Keratinocyte (primary cell): ENCODE results near the gene PEPD. TPM values are rescaled to one million over a fixed set of nuclear protein-coding genes. Genes with fewer than 3 reads are reported as not detected.
"Not testable (repeated sequence)": the region's sequence is repeated elsewhere in the genome, so short reads cannot be mapped to it uniquely, and the experiment has no call there.

Source experiments
- DNase-seq: peaks from one replicate; pipeline ENCODE4 v3.0.0-alpha.2; 2011; ENCODE audit warnings: low read depth, missing footprints, low spot score
- FAIRE-seq: peaks from 2 replicates; lab custom pipeline; 2011; peaks lifted over from hg19 to GRCh38; lab: Jason Lieb, UNC
- H2AFZ ChIP-seq: 2 replicates; pipeline ENCODE4 v1.6.0; 2012; ENCODE audit warnings: low read length, control low read depth, inconsistent platforms; ENCODE audit not compliant: control insufficient read depth
- H3K27ac ChIP-seq: 2 replicates; pipeline ENCODE4 v1.5.1; 2011; ENCODE audit warnings: low read length; ENCODE audit not compliant: control insufficient read depth, insufficient read depth
- H3K27me3 ChIP-seq: 3 replicates; pipeline ENCODE4 v1.6.0; 2011; ENCODE audit warnings: low read length; ENCODE audit not compliant: control insufficient read depth, insufficient read depth; ENCODE audit errors: extremely low read depth
- H3K36me3 ChIP-seq, 2 experiments: 2 replicates in 1 of 2; 3 replicates in 1 of 2; pipeline ENCODE4 v1.5.1; 2011; ENCODE audit warnings: low read length in 2 of 2, mild to moderate bottlenecking in 1 of 2; ENCODE audit not compliant: control insufficient read depth in 2 of 2, insufficient read depth in 2 of 2; ENCODE audit errors: extremely low read depth in 1 of 2
- H3K4me1 ChIP-seq: 3 replicates; pipeline ENCODE4 v1.5.1; 2011; ENCODE audit warnings: low read length; ENCODE audit not compliant: control insufficient read depth, insufficient read depth; ENCODE audit errors: extremely low read depth
- H3K4me2 ChIP-seq: 3 replicates; pipeline ENCODE4 v1.6.0; 2011; ENCODE audit warnings: low read depth, low read length; ENCODE audit not compliant: control insufficient read depth, insufficient read depth; ENCODE audit errors: extremely low read depth
- H3K4me3 ChIP-seq, 3 experiments: fragments of 200-600 bp in 1 of 3; sonication (generic) in 1 of 3; 2 replicates in 2 of 3; 3 replicates in 1 of 3; pipeline ENCODE4 v1.5.1; 2011 to 2016; ENCODE audit warnings: low read length in 3 of 3, mild to moderate bottlenecking in 3 of 3, control low read depth in 2 of 3, inconsistent platforms in 1 of 3, low read depth in 1 of 3, mixed read lengths in 1 of 3, mixed run types in 1 of 3, moderate library complexity in 1 of 3; ENCODE audit not compliant: control insufficient read depth in 2 of 3, insufficient read depth in 2 of 3; ENCODE audit errors: extremely low read depth in 1 of 3
- H3K79me2 ChIP-seq: 2 replicates; pipeline ENCODE4 v1.6.0; 2012; ENCODE audit warnings: low read length; ENCODE audit not compliant: control insufficient read depth, insufficient read depth
- H3K9ac ChIP-seq: 3 replicates; pipeline ENCODE4 v1.6.0; 2011; ENCODE audit warnings: low read length; ENCODE audit not compliant: control insufficient read depth, insufficient read depth; ENCODE audit errors: extremely low read depth
- H3K9me1 ChIP-seq: 3 replicates; pipeline ENCODE4 v1.6.0; 2011; ENCODE audit warnings: low read length; ENCODE audit not compliant: control insufficient read depth, insufficient read depth; ENCODE audit errors: extremely low read depth
- H3K9me3 ChIP-seq: 2 replicates; pipeline ENCODE4 v1.5.1; 2012; ENCODE audit warnings: low read depth, low read length; ENCODE audit not compliant: control insufficient read depth
- H4K20me1 ChIP-seq: 3 replicates; pipeline ENCODE4 v1.6.0; 2011; ENCODE audit warnings: low read length; ENCODE audit not compliant: control insufficient read depth, insufficient read depth; ENCODE audit errors: extremely low read depth
- EZH2 ChIP-seq: IDR thresholded peaks from one replicate; pipeline ENCODE4 v1.6.1; 2012; ENCODE audit warnings: inconsistent platforms, mild to moderate bottlenecking, low read length, moderate library complexity
- dilution Hi-C: fragments of 300-500 bp; cut with MboI; formaldehyde crosslinking; loops from one replicate; pipeline ENCODE4 v1.7.0; 2020; ENCODE audit warnings: low sequenced_read_pairs; ENCODE audit not compliant: extremely low pct_ligation_motif_present
- polyA plus RNA-seq, 5 experiments: library from polyadenylated mRNA; depleted of rRNA in 3 of 5; stranded (reverse) in 3 of 5; stranded (forward) in 1 of 5; unstranded in 1 of 5; fragments of >200 nt; gene quantifications; 1 replicate in 1 of 5; 2 replicates in 3 of 5; 3 replicates in 1 of 5; pipeline versions ENCODE4 v1.2.1 to v1.2.3, GENCODE V29; 2011 to 2012; ENCODE audit warnings: missing spikeins in 2 of 5, low read depth in 1 of 5, low replicate concordance in 1 of 5
- TF ChIP-seq, protein P1 (sequence below), 3 experiments: IDR thresholded peaks in 1 of 3; conservative IDR thresholded peaks in 1 of 3; optimal IDR thresholded peaks in 1 of 3; 2 replicates in 2 of 3; 3 replicates in 1 of 3; pipeline versions ENCODE3 to v1.5.1; 2011; ENCODE audit warnings: low read length in 3 of 3, mild to moderate bottlenecking in 3 of 3, moderate library complexity in 2 of 3, control low read depth in 1 of 3, inconsistent platforms in 1 of 3; ENCODE audit not compliant: insufficient read depth in 2 of 3; ENCODE audit errors: extremely low read depth in 1 of 3

The PEPD gene
- polyA plus RNA-seq, 1 donor (not counting 4 experiments of a cell fraction or from before 2014, with no cell fraction given), result 36.9 TPM

DNA sequence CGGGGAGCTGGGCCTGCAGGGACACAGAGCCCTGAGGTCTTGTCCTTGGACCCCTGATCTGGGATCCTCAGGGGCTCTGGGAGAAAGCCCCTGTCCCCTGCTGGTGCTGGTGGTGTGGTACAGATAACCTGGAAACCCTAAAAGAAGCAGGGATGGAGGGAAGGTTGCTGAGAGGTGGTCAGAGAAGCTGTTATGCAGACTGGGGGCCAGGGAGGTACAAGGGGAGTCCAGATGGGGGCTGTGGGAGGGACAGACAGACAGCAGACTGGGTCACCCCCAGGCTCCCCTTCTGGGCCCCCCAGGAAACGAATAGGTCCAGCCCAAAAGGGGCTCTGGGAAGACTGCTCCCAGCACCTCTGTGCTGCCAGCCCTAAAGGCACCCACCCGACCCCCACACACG, 34.7 kb upstream of the PEPD start:
- TF ChIP-seq EZH2, result no peak
- TF ChIP-seq, protein P1, sequence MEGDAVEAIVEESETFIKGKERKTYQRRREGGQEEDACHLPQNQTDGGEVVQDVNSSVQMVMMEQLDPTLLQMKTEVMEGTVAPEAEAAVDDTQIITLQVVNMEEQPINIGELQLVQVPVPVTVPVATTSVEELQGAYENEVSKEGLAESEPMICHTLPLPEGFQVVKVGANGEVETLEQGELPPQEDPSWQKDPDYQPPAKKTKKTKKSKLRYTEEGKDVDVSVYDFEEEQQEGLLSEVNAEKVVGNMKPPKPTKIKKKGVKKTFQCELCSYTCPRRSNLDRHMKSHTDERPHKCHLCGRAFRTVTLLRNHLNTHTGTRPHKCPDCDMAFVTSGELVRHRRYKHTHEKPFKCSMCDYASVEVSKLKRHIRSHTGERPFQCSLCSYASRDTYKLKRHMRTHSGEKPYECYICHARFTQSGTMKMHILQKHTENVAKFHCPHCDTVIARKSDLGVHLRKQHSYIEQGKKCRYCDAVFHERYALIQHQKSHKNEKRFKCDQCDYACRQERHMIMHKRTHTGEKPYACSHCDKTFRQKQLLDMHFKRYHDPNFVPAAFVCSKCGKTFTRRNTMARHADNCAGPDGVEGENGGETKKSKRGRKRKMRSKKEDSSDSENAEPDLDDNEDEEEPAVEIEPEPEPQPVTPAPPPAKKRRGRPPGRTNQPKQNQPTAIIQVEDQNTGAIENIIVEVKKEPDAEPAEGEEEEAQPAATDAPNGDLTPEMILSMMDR (optimal IDR thresholded peaks at IDR 0.05 in 1 of 3, IDR thresholded peaks at IDR 0.05 in 1 of 3, conservative IDR thresholded peaks at IDR 0.05 in 1 of 3; ENCODE audit: extremely low read depth in 1 of 3, insufficient read depth in 2 of 3, low read length in 3 of 3), result no peak
- Histone ChIP-seq H3K9me3 (no peaks in the 10 kb centered on the region), H2AFZ (no peak overlapping the region), H3K27me3 (peaks cover 18% of the 10 kb centered on the region), H3K27ac (no peak overlapping the region), H3K9ac (no peak overlapping the region), H3K9me1 (no peaks in the 10 kb centered on the region), H3K79me2 (no peaks in the 10 kb centered on the region), H4K20me1 (no peaks in the 10 kb centered on the region), H3K4me1 (no peaks in the 10 kb centered on the region), H3K4me2 (no peak overlapping the region), H3K4me3 (no peak overlapping the region), H3K36me3 (no peaks in the 10 kb centered on the region)
- FAIRE-seq, result no peak
- no peak for DNase-seq
- dilution Hi-C loops, result no loop called here

DNA sequence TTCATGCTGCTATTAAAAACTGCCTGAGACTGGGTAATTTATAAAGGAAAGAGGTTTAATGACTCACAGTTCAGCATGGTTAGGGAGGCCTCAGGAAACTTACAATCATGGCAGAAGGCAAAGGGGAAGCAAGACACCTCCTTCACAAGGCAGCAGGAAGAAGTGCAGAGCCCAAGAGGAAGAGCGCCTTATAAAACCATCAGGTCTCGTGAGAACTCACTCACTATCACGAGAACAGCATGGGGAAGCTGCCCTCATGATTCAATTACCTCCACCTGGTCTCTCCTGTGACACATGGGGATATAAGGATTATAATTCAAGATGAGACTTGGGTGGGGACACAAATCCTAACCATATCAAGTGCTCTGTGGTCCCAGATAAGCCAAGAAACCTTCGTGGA, 34.1 kb upstream of the PEPD start:
- peaks cover 18% of the 10 kb centered on the region for H3K27me3 ChIP-seq
- H3K27ac ChIP-seq, H3K36me3 ChIP-seq, H3K79me2 ChIP-seq, H2AFZ ChIP-seq, dilution Hi-C loops, H3K4me2 ChIP-seq, DNase-seq, H3K9ac ChIP-seq, H4K20me1 ChIP-seq, FAIRE-seq, H3K9me1 ChIP-seq, H3K4me3 ChIP-seq, H3K4me1 ChIP-seq, H3K9me3 ChIP-seq: not testable (repeated sequence)

DNA sequence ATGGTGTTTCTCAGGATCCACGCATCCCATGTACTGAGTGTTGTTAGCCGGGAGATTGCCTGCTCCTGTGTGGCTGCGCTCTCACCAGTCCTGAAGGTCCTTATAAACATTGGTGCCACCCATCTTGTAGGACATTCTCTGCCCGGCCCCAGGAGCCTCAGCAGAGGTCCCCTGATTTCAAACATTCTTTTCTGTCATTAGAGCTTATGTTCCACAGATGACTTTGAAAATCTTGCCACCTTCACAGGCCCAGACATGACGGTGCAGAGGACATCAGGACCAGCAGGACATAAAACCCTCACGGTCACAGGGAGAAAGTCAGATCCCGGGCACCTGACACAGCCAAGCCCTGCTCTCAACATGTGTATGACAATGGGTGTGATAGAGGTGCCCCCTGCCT, 33.2 kb upstream of the PEPD start:
- peaks cover 18% of the 10 kb centered on the region for H3K27me3 ChIP-seq
- no peak for TF ChIP-seq EZH2
- H3K4me3 ChIP-seq, result no peak overlapping the region
- H3K36me3 ChIP-seq, result no peaks in the 10 kb centered on the region
- no peak overlapping the region for H3K9ac ChIP-seq
- DNase-seq, result no peak
- H3K27ac ChIP-seq, result no peak overlapping the region
- dilution Hi-C loops, result no loop called here
- no peak overlapping the region for H3K4me2 ChIP-seq
- H3K79me2 ChIP-seq, result no peaks in the 10 kb centered on the region
- H4K20me1 ChIP-seq, result no peaks in the 10 kb centered on the region
- no peak for FAIRE-seq
- H3K4me1 ChIP-seq, result no peaks in the 10 kb centered on the region
- no peaks in the 10 kb centered on the region for H3K9me3 ChIP-seq
- H2AFZ ChIP-seq, result no peak overlapping the region
- H3K9me1 ChIP-seq, result no peaks in the 10 kb centered on the region
